SK-N-SH treated with all-trans-retinoic acid at 6 μM for 48 hours (cell line): Measurements from ENCODE around the gene DISP3.

Experiments
- ARNTL ChIP-seq: fragments of 450-650 bp; formaldehyde crosslinking; IDR thresholded peaks from 2 replicates; pipeline ENCODE4 v1.5.0; 2020; ENCODE audit warnings: low read depth, mild to moderate bottlenecking, moderate library complexity, borderline replicate concordance
- CSRNP3 ChIP-seq: fragments of 250-450 bp; sonication (Bioruptor Pico); IDR thresholded peaks from 2 replicates; pipeline ENCODE4 v1.5.1; 2021; ENCODE audit warnings: mild to moderate bottlenecking, moderate library complexity
- ZFP30 ChIP-seq: fragments of 450-650 bp; formaldehyde crosslinking; IDR thresholded peaks from 2 replicates; pipeline ENCODE4 v1.5.0; 2022; ENCODE audit warnings: mild to moderate bottlenecking, moderate library complexity
- ZNF565 ChIP-seq: fragments of 450-650 bp; formaldehyde crosslinking; conservative IDR thresholded peaks from 2 replicates; pipeline ENCODE4 v1.5.0; 2020; ENCODE audit warnings: low read depth, mild to moderate bottlenecking, moderate library complexity
- TF ChIP-seq, protein P1 (sequence below): fragments of 250-450 bp; sonication (Bioruptor Pico); IDR thresholded peaks from 2 replicates; pipeline ENCODE4 v1.5.0; 2020; ENCODE audit warnings: mild to moderate bottlenecking, moderate library complexity
- TF ChIP-seq, protein P2 (sequence below): fragments of 250-450 bp; sonication (Bioruptor Pico); IDR thresholded peaks from 2 replicates; pipeline ENCODE4 v1.8.0; 2020; ENCODE audit warnings: mild to moderate bottlenecking, moderate library complexity, borderline replicate concordance
- TF ChIP-seq, protein P3 (sequence below): fragments of 250-450 bp; sonication (Bioruptor Pico); IDR thresholded peaks from 2 replicates; pipeline ENCODE4 v1.8.0; 2021; ENCODE audit warnings: low read depth, mild to moderate bottlenecking, moderate library complexity, borderline replicate concordance

- TF ChIP-seq, protein P1, sequence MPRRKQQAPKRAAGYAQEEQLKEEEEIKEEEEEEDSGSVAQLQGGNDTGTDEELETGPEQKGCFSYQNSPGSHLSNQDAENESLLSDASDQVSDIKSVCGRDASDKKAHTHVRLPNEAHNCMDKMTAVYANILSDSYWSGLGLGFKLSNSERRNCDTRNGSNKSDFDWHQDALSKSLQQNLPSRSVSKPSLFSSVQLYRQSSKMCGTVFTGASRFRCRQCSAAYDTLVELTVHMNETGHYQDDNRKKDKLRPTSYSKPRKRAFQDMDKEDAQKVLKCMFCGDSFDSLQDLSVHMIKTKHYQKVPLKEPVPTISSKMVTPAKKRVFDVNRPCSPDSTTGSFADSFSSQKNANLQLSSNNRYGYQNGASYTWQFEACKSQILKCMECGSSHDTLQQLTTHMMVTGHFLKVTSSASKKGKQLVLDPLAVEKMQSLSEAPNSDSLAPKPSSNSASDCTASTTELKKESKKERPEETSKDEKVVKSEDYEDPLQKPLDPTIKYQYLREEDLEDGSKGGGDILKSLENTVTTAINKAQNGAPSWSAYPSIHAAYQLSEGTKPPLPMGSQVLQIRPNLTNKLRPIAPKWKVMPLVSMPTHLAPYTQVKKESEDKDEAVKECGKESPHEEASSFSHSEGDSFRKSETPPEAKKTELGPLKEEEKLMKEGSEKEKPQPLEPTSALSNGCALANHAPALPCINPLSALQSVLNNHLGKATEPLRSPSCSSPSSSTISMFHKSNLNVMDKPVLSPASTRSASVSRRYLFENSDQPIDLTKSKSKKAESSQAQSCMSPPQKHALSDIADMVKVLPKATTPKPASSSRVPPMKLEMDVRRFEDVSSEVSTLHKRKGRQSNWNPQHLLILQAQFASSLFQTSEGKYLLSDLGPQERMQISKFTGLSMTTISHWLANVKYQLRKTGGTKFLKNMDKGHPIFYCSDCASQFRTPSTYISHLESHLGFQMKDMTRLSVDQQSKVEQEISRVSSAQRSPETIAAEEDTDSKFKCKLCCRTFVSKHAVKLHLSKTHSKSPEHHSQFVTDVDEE (CRISPR knock-in tag): no peak
- no peak for TF ChIP-seq ARNTL
- TF ChIP-seq, protein P2, sequence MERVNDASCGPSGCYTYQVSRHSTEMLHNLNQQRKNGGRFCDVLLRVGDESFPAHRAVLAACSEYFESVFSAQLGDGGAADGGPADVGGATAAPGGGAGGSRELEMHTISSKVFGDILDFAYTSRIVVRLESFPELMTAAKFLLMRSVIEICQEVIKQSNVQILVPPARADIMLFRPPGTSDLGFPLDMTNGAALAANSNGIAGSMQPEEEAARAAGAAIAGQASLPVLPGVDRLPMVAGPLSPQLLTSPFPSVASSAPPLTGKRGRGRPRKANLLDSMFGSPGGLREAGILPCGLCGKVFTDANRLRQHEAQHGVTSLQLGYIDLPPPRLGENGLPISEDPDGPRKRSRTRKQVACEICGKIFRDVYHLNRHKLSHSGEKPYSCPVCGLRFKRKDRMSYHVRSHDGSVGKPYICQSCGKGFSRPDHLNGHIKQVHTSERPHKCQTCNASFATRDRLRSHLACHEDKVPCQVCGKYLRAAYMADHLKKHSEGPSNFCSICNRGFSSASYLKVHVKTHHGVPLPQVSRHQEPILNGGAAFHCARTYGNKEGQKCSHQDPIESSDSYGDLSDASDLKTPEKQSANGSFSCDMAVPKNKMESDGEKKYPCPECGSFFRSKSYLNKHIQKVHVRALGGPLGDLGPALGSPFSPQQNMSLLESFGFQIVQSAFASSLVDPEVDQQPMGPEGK (CRISPR knock-in tag): no peak
- TF ChIP-seq CSRNP3 (CRISPR knock-in tag): no peak
- TF ChIP-seq, protein P3, sequence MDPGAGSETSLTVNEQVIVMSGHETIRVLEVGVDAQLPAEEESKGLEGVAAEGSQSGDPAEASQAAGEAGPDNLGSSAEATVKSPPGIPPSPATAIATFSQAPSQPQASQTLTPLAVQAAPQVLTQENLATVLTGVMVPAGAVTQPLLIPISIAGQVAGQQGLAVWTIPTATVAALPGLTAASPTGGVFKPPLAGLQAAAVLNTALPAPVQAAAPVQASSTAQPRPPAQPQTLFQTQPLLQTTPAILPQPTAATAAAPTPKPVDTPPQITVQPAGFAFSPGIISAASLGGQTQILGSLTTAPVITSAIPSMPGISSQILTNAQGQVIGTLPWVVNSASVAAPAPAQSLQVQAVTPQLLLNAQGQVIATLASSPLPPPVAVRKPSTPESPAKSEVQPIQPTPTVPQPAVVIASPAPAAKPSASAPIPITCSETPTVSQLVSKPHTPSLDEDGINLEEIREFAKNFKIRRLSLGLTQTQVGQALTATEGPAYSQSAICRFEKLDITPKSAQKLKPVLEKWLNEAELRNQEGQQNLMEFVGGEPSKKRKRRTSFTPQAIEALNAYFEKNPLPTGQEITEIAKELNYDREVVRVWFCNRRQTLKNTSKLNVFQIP (CRISPR knock-in tag): no peak
- no peak for TF ChIP-seq ZNF565 (CRISPR knock-in tag)
- no peak for TF ChIP-seq ZFP30 (CRISPR knock-in tag)
Observed at GRCh38 chr1:11450310-11450709, 28.6 kb upstream of the DISP3 start.
